ENCODE measurements around the gene C3orf20.
A peak's percentile ranks its signal among the peaks of the same experiment; 100 is the strongest.
"Not testable (repeated sequence)": the region's sequence is repeated elsewhere in the genome, so short reads cannot be mapped to it uniquely, and the experiment has no call there.

The C3orf20 gene

DNA sequence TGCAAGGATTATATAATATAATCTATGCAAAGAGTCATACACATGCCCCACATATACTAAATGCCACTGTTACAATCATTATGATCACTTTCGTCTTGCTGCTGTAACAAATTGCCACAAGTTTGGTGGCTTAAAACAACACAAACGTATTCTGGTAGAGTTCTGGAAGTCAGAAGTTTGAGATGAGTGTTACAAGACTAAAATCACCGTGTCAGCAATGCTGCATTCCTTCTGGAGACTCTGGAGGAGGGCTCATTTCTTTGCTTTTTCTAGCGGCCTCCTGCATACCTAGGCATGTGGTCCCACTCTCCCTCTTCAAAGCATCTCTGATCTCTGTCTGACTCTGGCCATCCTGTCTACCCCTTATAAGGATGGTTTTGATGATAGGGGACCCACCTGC lies 24.7 kb upstream of the C3orf20 start:
- peaks cover 12% of the 10 kb centered on the region for H3K36me3 ChIP-seq (ENCODE audit: control insufficient read depth, insufficient read depth, low read length)
- 95 to 97% methylated on average over 3 to 4 of the region's 4 CpGs for WGBS, 2 experiments (ENCODE audit: insufficient coverage in 2 of 2)
- peaks cover 5% of the 10 kb centered on the region for H3K4me1 ChIP-seq (ENCODE audit: control insufficient read depth, insufficient read depth, low read length, poor library complexity, severe bottlenecking)
- no peak overlapping the region for H3K4me3 ChIP-seq (ENCODE audit: extremely low read depth, insufficient read depth, low read length, poor library complexity, severe bottlenecking)
- H3K27ac ChIP-seq (ENCODE audit: low read depth, low read length, severe bottlenecking): no peak overlapping the region
- H3K9me3 ChIP-seq (ENCODE audit: control insufficient read depth, low read length): no peaks in the 10 kb centered on the region

- H3K4me1 ChIP-seq (ENCODE audit: control insufficient read depth, insufficient read depth, low read length, poor library complexity, severe bottlenecking): peaks cover 5% of the 10 kb centered on the region
- peaks cover 27% of the 10 kb centered on the region for H3K36me3 ChIP-seq (ENCODE audit: control insufficient read depth, insufficient read depth, low read length)
- peak within 1 kb of the TSS; percentile 85 for H3K27ac ChIP-seq (ENCODE audit: low read depth, low read length, severe bottlenecking)
- H3K4me3 ChIP-seq (ENCODE audit: extremely low read depth, insufficient read depth, low read length, poor library complexity, severe bottlenecking): peak within 1 kb of the TSS; percentile 81
- no peaks in the 10 kb centered on the region for H3K9me3 ChIP-seq (ENCODE audit: control insufficient read depth, low read length)
- WGBS, 2 experiments (ENCODE audit: insufficient coverage in 2 of 2): 0 to 1% methylated on average over 45 of the region's 47 CpGs
Observed at GRCh38 chr3:14651440-14652251, 23.3 kb upstream of the C3orf20 start, which contains the start of gene CCDC174. CCDC174 (plus strand) TSS chr3:14651762; CDS start chr3:14651837, 75 bp downstream.

- H3K36me3 ChIP-seq (ENCODE audit: control insufficient read depth, insufficient read depth, low read length): peaks cover 35% of the 10 kb centered on the region
- WGBS, 2 experiments (ENCODE audit: insufficient coverage in 2 of 2): 85 to 90% methylated on average over 12 to 18 of the region's 21 CpGs
- peak overlapping the region; percentile 81 for H3K4me3 ChIP-seq (ENCODE audit: extremely low read depth, insufficient read depth, low read length, poor library complexity, severe bottlenecking)
- H3K9me3 ChIP-seq (ENCODE audit: control insufficient read depth, low read length); H3K4me1 ChIP-seq (ENCODE audit: control insufficient read depth, insufficient read depth, low read length, poor library complexity, severe bottlenecking): not testable (repeated sequence)
- H3K27ac ChIP-seq (ENCODE audit: low read depth, low read length, severe bottlenecking): peak overlapping the region; percentile 85
Observed at GRCh38 chr3:14652360-14652907, 22.5 kb upstream of the C3orf20 start.

DNA sequence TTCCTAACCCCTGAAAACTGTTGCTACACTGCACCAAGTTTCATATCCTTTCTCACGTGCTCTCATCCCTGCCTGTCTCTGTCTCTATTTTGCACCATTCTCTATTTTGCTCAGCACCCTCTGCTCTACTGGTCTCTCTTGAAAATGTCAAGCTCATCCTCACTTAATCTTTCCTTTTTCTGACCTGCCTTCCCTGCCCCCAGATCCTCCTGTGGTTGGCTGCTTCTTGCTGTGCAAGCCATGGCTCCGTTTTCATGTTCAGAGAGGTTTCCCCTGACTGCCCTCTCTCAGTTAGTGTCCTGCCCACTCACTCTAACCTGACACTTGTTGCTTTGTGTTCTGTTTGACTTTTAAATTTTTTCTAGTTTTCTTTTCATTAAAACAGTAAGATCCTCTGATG lies 17.4 kb upstream of the C3orf20 start:
- WGBS, 2 experiments (ENCODE audit: insufficient coverage in 2 of 2): 94 to 97% methylated on average over 2 of the region's 2 CpGs
- Histone ChIP-seq H3K4me1 (ENCODE audit: control insufficient read depth, insufficient read depth, low read length, poor library complexity, severe bottlenecking) (peaks cover 5% of the 10 kb centered on the region), H3K36me3 (ENCODE audit: control insufficient read depth, insufficient read depth, low read length) (peaks cover 86% of the 10 kb centered on the region), H3K4me3 (ENCODE audit: extremely low read depth, insufficient read depth, low read length, poor library complexity, severe bottlenecking) (no peak overlapping the region), H3K27ac (ENCODE audit: low read depth, low read length, severe bottlenecking) (no peak overlapping the region), H3K9me3 (ENCODE audit: control insufficient read depth, low read length) (no peaks in the 10 kb centered on the region)

GRCh38 chr3:14658978-14659377 lies 16.0 kb upstream of the C3orf20 start:
- Histone ChIP-seq H3K4me3 (ENCODE audit: extremely low read depth, insufficient read depth, low read length, poor library complexity, severe bottlenecking) (no peak overlapping the region), H3K9me3 (ENCODE audit: control insufficient read depth, low read length) (no peaks in the 10 kb centered on the region), H3K36me3 (ENCODE audit: control insufficient read depth, insufficient read depth, low read length) (peaks cover 94% of the 10 kb centered on the region), H3K4me1 (ENCODE audit: control insufficient read depth, insufficient read depth, low read length, poor library complexity, severe bottlenecking) (no peaks in the 10 kb centered on the region), H3K27ac (ENCODE audit: low read depth, low read length, severe bottlenecking) (no peak overlapping the region)
- WGBS, 2 experiments (ENCODE audit: insufficient coverage in 2 of 2): no CpG with 5 or more reads among the region's 2 CpGs

DNA sequence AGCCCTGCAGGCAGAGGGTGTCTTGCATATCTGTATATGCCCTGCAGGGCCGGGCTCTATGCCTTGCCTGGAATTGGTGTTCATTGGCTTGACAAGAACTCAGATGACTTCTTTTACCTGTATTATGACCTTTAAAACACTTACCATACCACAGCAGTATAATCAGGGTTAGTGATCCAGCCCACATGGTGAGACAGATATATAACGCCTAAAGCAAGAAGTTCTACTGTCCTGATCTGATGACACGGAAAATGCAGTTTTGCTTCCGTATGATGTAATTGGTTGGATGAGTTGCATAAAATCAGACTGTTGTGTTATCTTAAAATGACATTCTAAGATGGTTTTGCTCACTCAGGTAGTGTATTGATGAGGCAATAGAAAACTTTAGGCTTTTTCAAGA lies 14.0 kb upstream of the C3orf20 start:
- peaks cover 100% of the 10 kb centered on the region for H3K36me3 ChIP-seq (ENCODE audit: control insufficient read depth, insufficient read depth, low read length)
- 98 to 100% methylated on average over 3 to 4 of the region's 4 CpGs for WGBS, 2 experiments (ENCODE audit: insufficient coverage in 2 of 2)
- no peaks in the 10 kb centered on the region for H3K9me3 ChIP-seq (ENCODE audit: control insufficient read depth, low read length)

GRCh38 chr3:14663396-14664135 lies 11.4 kb upstream of the C3orf20 start:
- 86 to 87% methylated on average over 3 of the region's 5 CpGs for WGBS, 2 experiments (ENCODE audit: insufficient coverage in 2 of 2)
- Histone ChIP-seq H3K4me3 (ENCODE audit: extremely low read depth, insufficient read depth, low read length, poor library complexity, severe bottlenecking) (no peak overlapping the region), H3K36me3 (ENCODE audit: control insufficient read depth, insufficient read depth, low read length) (peaks cover 97% of the 10 kb centered on the region)

More for the DNA sequence above, 14.0 kb upstream of the C3orf20 start:
- H3K27ac ChIP-seq (ENCODE audit: low read depth, low read length, severe bottlenecking): no peak overlapping the region
- H3K4me3 ChIP-seq (ENCODE audit: extremely low read depth, insufficient read depth, low read length, poor library complexity, severe bottlenecking): no peak overlapping the region
- no peaks in the 10 kb centered on the region for H3K4me1 ChIP-seq (ENCODE audit: control insufficient read depth, insufficient read depth, low read length, poor library complexity, severe bottlenecking)

GRCh38 chr3:14664170-14664569 lies 10.8 kb upstream of the C3orf20 start:
- Histone ChIP-seq H3K27ac (ENCODE audit: low read depth, low read length, severe bottlenecking) (no peak overlapping the region), H3K4me3 (ENCODE audit: extremely low read depth, insufficient read depth, low read length, poor library complexity, severe bottlenecking) (no peak overlapping the region), H3K36me3 (ENCODE audit: control insufficient read depth, insufficient read depth, low read length) (peaks cover 97% of the 10 kb centered on the region), H3K9me3 (ENCODE audit: control insufficient read depth, low read length) (no peaks in the 10 kb centered on the region), H3K4me1 (ENCODE audit: control insufficient read depth, insufficient read depth, low read length, poor library complexity, severe bottlenecking) (no peaks in the 10 kb centered on the region)
- 95 to 100% methylated on average over 2 to 3 of the region's 3 CpGs for WGBS, 2 experiments (ENCODE audit: insufficient coverage in 2 of 2)

More at GRCh38 chr3:14663396-14664135, 11.4 kb upstream of the C3orf20 start:
- Histone ChIP-seq H3K4me1 (ENCODE audit: control insufficient read depth, insufficient read depth, low read length, poor library complexity, severe bottlenecking) (no peaks in the 10 kb centered on the region), H3K27ac (ENCODE audit: low read depth, low read length, severe bottlenecking) (no peak overlapping the region), H3K9me3 (ENCODE audit: control insufficient read depth, low read length) (no peaks in the 10 kb centered on the region)

- Histone ChIP-seq H3K9me3 (ENCODE audit: control insufficient read depth, low read length) (no peaks in the 10 kb centered on the region), H3K4me1 (ENCODE audit: control insufficient read depth, insufficient read depth, low read length, poor library complexity, severe bottlenecking) (no peaks in the 10 kb centered on the region), H3K36me3 (ENCODE audit: control insufficient read depth, insufficient read depth, low read length) (peaks cover 55% of the 10 kb centered on the region), H3K27ac (ENCODE audit: low read depth, low read length, severe bottlenecking) (no peak overlapping the region), H3K4me3 (ENCODE audit: extremely low read depth, insufficient read depth, low read length, poor library complexity, severe bottlenecking) (no peak overlapping the region)
- 83 to 98% methylated on average over 2 to 4 of the region's 4 CpGs for WGBS, 2 experiments (ENCODE audit: insufficient coverage in 2 of 2)
Observed at GRCh38 chr3:14672588-14672987, 2.4 kb upstream of the C3orf20 start.

DNA sequence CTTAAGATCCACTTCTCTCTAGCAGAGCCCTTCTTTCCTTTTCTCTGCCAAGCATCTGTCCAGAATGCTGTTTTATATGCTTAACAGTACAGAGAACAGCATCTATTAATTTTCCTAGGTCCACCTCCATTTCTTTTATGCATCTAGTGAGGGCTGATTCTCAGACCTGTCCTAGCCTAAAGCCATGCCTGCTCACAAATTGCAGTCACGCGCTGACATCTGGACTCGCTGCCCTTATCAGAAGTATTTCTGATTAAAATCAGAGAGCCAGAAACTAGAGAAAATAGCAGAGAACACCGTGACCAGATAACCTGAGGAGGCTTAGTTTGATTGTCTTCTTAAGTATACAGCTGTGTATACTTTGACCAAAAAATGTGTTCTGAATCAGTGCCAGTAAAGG lies 1.9 kb downstream of the C3orf20 start:
- no peaks in the 10 kb centered on the region for H3K9me3 ChIP-seq (ENCODE audit: control insufficient read depth, low read length)
- WGBS, 2 experiments (ENCODE audit: insufficient coverage in 2 of 2): 78 to 79% methylated on average over 4 of the region's 4 CpGs
- no peak overlapping the region for H3K4me3 ChIP-seq (ENCODE audit: extremely low read depth, insufficient read depth, low read length, poor library complexity, severe bottlenecking)
- H3K36me3 ChIP-seq (ENCODE audit: control insufficient read depth, insufficient read depth, low read length): peaks cover 15% of the 10 kb centered on the region
- H3K4me1 ChIP-seq (ENCODE audit: control insufficient read depth, insufficient read depth, low read length, poor library complexity, severe bottlenecking): no peaks in the 10 kb centered on the region
- H3K27ac ChIP-seq (ENCODE audit: low read depth, low read length, severe bottlenecking): no peak overlapping the region

All from mesodermal cell (in vitro differentiated cells).